Mucosa of descending colon (tissue), 3 donors: Measurements from ENCODE around the gene P2RX2. TPM values are rescaled to one million over a fixed set of nuclear protein-coding genes. Genes with fewer than 3 reads are reported as not detected.

Experiments used
- ATAC-seq: fragments of 200-7000 bp; cut with Tn5 transposase; one replicate; pipeline ENCODE4 v1.9.1; 2020; ENCODE audit warnings: mild to moderate bottlenecking, moderate library complexity
- DNase-seq, 3 donors: peaks; one replicate each; pipeline ENCODE4 v3.0.0-alpha.2; 2020
- H3K36me3 ChIP-seq: fragments of 200-600 bp; one replicate; pipeline ENCODE4 v1.8.0; 2021; ENCODE audit warnings: low read depth, mild to moderate bottlenecking
- H3K4me1 ChIP-seq: fragments of 200-600 bp; one replicate; pipeline ENCODE4 v1.8.0; 2021; ENCODE audit warnings: low read depth, mild to moderate bottlenecking
- H3K4me3 ChIP-seq: fragments of 200-600 bp; one replicate; pipeline ENCODE4 v1.8.0; 2021; ENCODE audit warnings: mild to moderate bottlenecking
- H3K9me3 ChIP-seq: fragments of 200-600 bp; one replicate; pipeline ENCODE4 v1.8.0; 2021; ENCODE audit warnings: mild to moderate bottlenecking
- intact Hi-C, 2 donors: fragments of 100-400 bp; cut with DNase I in 1 of 2; cut with micrococcal nuclease in 1 of 2; formaldehyde crosslinking; loops; one replicate each; pipeline versions ENCODE4 v1.11.0 to v1.11.1; 2022; cut with DNase I, micrococcal nuclease
- total RNA-seq, 3 donors: library from RNA; stranded (reverse); fragmentation: NEBNext Ultra II Directional in 2 of 3; extraction: Animal tissue kit (Norgen Biotek cat#: 25700) in 2 of 3; gene quantifications; one replicate each; pipeline versions ENCODE4 v1.2.1 to v1.2.4, GENCODE V29; 2021 to 2023
- TF ChIP-seq, protein P1 (sequence below): fragments of 200-600 bp; IDR thresholded peaks from one replicate; pipeline ENCODE4 v1.8.0; 2022; ENCODE audit warnings: antibody characterized with exemption, mild to moderate bottlenecking
- donor health status: DM: no; HTN: no; CAD: no; lungs with moderate emphysema.
- donor health status: DM: no; HTN: no; CAD: no.
- donor health status: DM: no; HTN: yes; CAD: no.

The P2RX2 gene
- total RNA-seq, 3 donors from 2014 or later: 0.19 to 1.4 (median 0.32) TPM

DNA sequence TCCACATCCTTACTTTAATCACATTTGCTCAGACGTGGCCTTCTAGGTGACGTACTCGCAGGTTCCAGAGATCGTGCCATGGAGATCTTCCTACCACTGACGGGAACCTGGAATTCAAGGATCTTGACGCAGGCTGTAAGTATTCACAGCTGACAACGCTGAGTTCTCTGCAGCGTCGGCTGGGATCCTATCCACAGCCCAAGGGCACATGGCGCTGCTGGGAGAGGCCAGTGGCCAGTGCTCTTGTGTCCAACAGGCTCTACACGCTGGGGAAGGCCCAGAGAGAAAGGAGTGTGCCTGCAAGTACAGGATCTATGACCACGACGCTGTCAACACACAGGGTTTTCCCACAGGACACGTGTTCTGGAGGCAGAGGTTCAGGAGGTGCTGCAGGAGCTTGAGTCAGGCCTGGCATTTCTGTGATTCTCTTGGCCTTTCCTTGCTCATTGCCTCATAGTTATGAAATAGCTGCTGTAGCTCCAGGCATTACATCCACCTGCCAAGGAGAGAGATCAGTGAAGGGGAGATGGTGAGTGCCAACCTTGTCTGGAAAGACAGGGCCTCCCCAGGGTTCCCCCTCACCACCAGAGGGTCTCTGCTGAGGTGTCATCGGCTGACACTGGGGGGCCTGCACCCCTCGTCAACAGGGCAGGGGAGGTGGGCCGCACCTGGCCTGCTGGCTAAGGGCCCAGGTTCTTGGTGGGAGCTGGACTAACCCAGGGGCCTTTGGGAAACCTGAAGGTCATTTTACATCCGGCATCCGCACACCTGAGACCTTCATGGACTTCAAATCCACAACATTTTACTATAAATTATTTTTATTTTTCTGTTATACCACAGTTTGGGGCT lies 29.5 kb upstream of the P2RX2 start:
- TF ChIP-seq, protein P1, sequence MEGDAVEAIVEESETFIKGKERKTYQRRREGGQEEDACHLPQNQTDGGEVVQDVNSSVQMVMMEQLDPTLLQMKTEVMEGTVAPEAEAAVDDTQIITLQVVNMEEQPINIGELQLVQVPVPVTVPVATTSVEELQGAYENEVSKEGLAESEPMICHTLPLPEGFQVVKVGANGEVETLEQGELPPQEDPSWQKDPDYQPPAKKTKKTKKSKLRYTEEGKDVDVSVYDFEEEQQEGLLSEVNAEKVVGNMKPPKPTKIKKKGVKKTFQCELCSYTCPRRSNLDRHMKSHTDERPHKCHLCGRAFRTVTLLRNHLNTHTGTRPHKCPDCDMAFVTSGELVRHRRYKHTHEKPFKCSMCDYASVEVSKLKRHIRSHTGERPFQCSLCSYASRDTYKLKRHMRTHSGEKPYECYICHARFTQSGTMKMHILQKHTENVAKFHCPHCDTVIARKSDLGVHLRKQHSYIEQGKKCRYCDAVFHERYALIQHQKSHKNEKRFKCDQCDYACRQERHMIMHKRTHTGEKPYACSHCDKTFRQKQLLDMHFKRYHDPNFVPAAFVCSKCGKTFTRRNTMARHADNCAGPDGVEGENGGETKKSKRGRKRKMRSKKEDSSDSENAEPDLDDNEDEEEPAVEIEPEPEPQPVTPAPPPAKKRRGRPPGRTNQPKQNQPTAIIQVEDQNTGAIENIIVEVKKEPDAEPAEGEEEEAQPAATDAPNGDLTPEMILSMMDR: no peak
- H3K9me3 ChIP-seq: no peaks in the 10 kb centered on the region
- no peak overlapping the region for H3K4me3 ChIP-seq
- intact Hi-C loops: no loop called here
- H3K36me3 ChIP-seq: no peaks in the 10 kb centered on the region
- ATAC-seq: no peak
- H3K4me1 ChIP-seq: peaks cover 4% of the 10 kb centered on the region
- DNase-seq: no peak

DNA sequence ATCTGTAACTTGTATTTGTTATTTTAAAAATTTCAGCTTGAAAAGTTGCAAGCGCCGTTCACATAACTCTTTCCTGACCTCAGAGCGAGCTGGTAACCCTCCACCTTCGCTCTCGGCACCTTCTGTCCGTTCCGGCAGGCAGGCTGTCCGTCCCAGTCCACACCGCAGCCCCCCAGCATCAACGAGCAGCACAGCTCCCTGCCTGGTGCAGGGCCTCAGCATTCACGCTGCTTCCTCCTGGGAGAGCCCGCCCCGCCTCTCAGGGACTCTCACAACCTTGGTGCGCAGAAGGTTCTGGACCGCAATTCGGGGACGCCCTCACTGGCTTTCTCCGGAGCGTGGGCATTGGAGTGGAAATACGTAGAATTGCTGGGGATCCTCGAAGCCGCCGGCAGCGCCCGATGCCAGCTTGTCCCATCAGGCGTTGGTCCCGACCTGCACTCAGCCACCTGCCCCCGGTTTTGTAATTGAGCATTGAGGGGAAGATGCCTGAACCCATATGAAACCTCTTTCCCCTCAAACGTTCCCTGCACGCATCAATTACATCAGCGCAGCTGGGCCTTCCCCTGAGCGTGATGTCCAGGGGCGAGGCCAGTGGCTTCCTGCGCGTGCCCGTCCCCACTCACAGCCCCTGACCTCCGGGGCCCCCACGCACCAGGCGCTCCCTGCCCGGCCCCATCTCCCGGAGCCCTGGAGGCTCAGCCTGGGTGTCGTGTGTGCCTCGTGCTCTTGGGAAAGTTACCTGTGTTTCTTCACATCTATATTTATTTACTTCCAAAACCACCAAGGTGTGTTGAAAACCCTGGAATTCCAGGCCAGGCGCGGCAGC lies 27.3 kb upstream of the P2RX2 start:
- Histone ChIP-seq H3K36me3 (no peaks in the 10 kb centered on the region), H3K9me3 (no peaks in the 10 kb centered on the region), H3K4me3 (no peak overlapping the region), H3K4me1 (peaks cover 4% of the 10 kb centered on the region)
- TF ChIP-seq, protein P1: no peak
- intact Hi-C loops: no loop called here
- ATAC-seq: no peak
- DNase-seq: no peak

DNA sequence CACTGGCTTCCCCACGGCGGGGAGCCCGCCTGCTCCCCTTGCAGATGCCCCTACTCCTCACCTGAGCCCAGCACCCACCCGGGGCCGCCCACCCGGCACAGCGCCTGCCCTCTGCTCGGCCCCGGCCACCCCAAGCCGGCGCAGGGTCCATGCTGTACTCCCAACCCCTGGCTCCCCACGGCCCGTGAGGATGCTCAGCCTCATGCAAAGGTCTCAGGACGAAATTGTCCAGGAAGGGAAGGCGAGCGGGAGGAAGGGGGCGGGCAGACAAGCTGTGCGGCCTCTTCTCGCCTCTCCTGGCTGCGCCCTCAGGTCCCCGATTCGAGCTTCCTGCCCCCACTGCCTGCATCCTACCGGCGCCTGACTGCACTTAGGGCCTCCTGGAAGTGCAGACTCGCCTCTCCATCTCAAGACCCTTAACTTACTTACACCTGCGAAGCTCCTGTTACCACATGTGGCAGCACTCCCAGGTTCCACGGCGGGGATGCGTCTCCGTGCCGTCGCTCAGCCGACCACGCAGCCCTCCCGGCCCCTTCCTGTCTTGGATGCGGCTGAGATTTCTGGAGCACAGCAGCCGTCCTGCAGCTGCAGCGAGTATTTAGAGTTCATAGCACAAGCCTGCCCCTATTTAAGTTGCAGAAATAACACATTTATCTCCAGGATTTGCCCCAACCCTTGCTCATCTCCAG lies 26.1 kb upstream of the P2RX2 start:
- Histone ChIP-seq H3K4me3 (no peak overlapping the region), H3K9me3 (no peaks in the 10 kb centered on the region), H3K4me1 (peaks cover 6% of the 10 kb centered on the region), H3K36me3 (no peaks in the 10 kb centered on the region)
- intact Hi-C loops: no loop called here
- ATAC-seq (no peak), DNase-seq (peak in 1 of 3 donors; percentile 21)
- TF ChIP-seq, protein P1: no peak

DNA sequence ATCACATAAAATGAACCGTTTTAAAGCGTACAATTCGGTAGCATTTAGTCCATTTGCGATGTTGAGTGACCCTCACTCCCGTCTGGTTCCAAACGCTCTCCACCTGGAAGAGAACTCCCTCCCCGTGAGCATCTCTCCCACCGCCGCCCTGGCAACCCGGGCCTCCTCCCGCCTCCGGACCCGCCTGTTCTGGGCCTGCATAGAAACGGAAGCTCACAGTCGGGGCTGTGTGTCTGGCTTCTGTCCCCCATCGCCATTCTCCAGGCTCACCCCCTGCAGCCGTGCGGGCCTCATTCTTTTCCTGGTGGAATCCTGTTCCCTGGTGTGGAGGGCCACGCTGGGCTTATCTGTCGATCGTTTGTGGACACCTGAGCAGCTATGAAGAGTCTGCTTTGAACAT lies 25.5 kb upstream of the P2RX2 start:
- DNase-seq: peak in 1 of 3 donors; percentile 40
- no peak for ATAC-seq
- no peak overlapping the region for H3K4me3 ChIP-seq
- peaks cover 7% of the 10 kb centered on the region for H3K4me1 ChIP-seq
- TF ChIP-seq, protein P1: no peak
- intact Hi-C loops: no loop called here
- H3K36me3 ChIP-seq: no peaks in the 10 kb centered on the region
- no peaks in the 10 kb centered on the region for H3K9me3 ChIP-seq

DNA sequence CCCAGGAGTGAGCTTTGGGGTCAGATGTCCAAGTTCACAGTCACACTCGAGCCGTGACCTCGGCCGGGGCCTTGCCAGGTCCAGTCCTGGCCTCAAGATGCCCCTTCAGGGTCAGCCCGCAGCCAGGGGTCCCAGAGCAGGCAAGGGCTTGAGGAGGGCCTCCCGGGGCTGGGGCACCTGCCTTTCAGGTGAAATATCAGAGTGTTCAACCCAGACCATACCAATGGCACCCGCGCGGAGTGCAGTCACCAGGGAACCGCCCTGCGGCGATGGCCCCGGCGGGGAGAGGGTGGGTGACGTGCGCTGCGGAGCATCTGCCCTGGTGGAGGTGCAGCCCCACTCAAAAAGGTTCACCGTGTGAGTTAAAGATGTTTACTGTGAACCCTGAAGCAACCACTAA lies 25.1 kb upstream of the P2RX2 start:
- H3K4me1 ChIP-seq: peaks cover 7% of the 10 kb centered on the region
- peak overlapping the region; percentile 18 for H3K4me3 ChIP-seq
- peak; percentile 54 for ATAC-seq
- TF ChIP-seq, protein P1: no peak
- peak in 2 of 3 donors; percentile 56 to 62 for DNase-seq
- no peaks in the 10 kb centered on the region for H3K36me3 ChIP-seq
- intact Hi-C loops: no loop called here
- no peaks in the 10 kb centered on the region for H3K9me3 ChIP-seq
